HG03196 (cell line): ENCODE data around the gene ZBTB49.

ENCODE experiments used
- ATAC-seq: cut with Tn5 transposase; IDR thresholded peaks from one replicate; pipeline ENCODE4 v1.9.1; 2021; ENCODE audit not compliant: unreplicated experiment

Gene ZBTB49

DNA sequence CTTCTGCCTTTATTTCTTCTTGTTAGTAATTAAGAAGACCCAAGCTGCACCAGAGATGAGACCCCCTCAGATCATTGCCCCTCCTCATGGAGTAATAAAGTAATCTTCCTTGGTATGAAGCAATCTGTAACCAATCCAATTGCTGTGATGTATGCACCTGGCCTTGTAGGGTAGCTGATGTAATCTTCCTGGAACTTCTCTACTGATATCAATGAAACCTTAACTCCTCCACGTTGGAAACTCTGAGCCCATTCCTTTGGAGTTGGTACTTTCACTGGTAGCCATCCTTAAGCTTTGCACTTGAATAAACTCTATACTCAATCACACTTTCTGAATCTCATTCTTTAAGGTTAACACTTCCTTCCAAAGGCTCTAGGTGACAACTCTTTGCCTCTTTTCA, 65.3 kb downstream of the ZBTB49 start:
- no peak for ATAC-seq

DNA sequence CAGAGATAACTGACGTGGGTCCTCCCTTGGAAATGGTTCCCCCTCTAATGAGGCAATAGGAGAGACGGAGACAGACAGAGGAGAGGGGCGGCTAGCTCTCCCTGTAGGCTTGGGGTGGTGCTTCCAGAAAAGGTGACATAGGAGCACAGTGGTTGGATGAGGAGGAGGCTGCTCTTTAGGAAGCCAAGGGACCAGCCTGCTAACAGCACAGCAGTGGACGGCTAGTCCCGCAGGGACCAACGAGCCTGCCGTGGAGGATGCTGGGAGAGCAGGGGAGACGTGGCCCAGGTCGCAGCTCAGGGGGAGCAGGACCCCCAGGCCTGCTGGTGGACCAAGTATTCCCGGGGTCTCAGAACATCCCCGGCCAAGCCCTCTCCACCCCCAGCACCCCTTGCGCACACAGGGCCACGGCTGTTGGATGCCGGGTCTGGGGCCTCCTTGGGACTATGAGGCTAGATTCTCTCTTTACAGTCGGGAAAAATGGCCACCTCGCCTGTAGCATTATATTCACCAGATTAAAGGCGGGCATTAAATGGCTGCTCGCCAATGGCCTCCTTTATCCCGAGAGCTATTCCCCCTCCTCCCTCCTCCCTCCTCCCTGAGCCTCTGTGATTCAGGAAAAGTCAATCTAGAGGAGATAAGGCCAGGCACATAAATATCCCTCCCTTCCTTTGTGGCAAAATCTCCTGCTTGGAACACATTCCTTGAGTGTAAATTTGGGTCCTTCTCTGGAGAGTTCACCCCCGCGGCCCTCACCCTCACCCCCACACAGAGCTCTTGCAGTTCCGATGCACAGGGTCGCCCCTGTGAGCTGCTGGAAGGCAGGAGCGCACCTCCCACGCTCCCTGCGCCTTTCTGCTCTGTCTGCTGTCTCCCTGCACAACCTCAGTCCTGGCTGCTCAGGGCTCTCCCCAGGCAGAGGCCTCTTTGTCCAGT, 66.3 kb downstream of the ZBTB49 start:
- ATAC-seq: no peak

GRCh38 chr4:4358093-4358854, 68.2 kb downstream of the ZBTB49 start:
- no peak for ATAC-seq

DNA sequence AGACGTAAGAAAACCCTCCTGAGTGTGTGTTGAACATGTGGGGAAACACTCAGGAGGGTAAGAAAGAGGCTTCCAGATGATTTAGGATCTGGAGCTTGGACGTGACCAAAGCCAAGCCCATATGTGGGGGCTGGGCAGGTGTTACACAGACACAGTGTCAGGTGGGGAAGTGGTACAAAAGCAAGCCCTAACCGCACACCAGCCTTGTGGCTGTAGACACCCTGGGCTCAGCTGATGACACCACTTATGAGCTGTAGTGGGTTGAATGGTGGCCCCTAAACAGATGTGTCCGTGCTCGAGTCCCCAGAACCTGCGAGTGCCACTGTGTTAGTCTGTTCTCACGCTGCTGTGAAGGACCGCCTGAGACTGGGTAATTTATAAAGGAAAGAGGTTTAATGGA, 71.8 kb downstream of the ZBTB49 start:
- ATAC-seq: no peak

GRCh38 chr4:4362991-4363697, 73.1 kb downstream of the ZBTB49 start:
- ATAC-seq: no peak

DNA sequence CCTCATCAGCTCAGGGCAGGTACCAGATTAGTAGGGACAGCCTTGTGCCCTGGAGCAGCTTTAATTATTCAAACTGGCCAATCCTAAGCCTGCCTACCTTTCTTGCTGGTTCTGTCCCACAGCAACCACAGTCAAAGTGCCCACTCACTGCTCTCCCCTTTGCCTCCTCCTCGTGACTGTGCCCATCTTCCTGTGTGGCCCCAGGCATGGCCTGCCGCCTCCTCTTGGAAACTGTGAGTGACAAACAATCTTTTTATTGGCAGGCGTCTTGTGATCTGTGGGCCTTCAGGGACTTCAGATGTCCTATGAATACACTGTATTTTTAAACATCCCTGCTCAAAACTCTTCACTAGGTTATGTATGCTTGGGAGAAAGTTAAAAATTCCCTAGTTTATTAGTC, 74.0 kb downstream of the ZBTB49 start:
- ATAC-seq: no peak

- no peak for ATAC-seq
These were observed 74.6 kb downstream of the ZBTB49 start for GRCh38 chr4:4364486-4365208.

DNA sequence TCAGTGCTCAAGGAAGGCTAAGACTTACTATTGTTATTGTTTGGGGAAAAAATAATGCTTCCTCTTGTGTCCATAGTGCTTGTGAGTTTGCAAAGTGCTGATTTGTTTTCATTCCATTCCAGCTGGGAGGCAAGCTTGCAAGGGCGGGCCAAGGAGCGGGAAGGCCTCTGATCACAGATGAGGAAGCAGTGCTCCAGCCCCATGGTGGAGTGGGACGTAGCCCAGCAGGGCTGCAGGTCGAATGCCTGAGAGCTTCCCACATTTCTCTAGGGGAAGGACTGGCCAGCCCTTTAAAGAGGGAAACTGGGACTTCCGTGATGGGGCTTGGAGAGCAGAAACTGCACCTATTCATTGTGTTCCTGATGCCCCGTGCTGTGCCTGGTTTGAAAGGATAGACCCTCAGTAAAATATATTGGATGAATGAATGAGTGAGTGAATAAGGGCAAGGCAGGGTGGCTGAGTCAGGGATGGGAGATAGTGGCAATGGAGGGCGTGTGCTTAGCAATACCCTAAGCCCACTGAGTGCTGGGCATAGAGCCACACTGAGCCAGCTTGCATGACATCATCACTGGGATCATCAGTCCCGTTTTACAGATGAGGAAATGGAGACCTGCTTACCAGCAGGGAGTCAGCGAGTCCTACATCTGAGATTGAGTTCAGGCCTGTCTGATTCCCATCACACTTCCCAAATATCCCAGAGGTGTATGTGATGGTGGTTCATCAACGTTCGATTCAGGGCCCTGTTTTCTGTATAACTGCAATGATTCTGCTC, 78.9 kb downstream of the ZBTB49 start:
- ATAC-seq: no peak
